ENCODE data around the gene ENTPD2. TPM values are rescaled to one million over a fixed set of nuclear protein-coding genes. Genes with fewer than 3 reads are reported as not detected.

The ENTPD2 gene
- total RNA-seq, 1 experiment from 2014 or later, result 32.5 TPM

GRCh38 chr9:137079401-137079787 lies 25.5 kb upstream of the ENTPD2 start:
- Histone ChIP-seq H3K4me2 (ENCODE audit: low read length) (no peak overlapping the region), H2AFZ (ENCODE audit: low read depth, low read length, poor library complexity, severe bottlenecking) (no peak overlapping the region), H3K9me3 (ENCODE audit: control insufficient read depth in 1 of 2, insufficient read depth in 1 of 2, low read depth in 1 of 2, low read length in 2 of 2) (no peaks in the 10 kb centered on the region), H3K4me3 (replicated peaks in 1 of 2; ENCODE audit: low read depth in 1 of 2, low read length in 2 of 2) (no peak overlapping the region), H3K36me3 (ENCODE audit: control insufficient read depth in 1 of 2, insufficient read depth in 2 of 2, low read length in 2 of 2) (peaks cover 0 to 8% of the 10 kb centered on the region in 2 experiments; a peak in 1 of 4 replicates), H4K20me1 (ENCODE audit: insufficient read depth) (no peaks in the 10 kb centered on the region), H3K27ac (ENCODE audit: low read depth, low read length) (peak overlapping the region; percentile 22; the same call in 1 of the 2 replicates), H3K9ac (ENCODE audit: low read length) (no peak overlapping the region), H3K9me2 (ENCODE audit: insufficient read depth) (no peaks in the 10 kb centered on the region), H3K4me1 (ENCODE audit: control insufficient read depth in 1 of 2, insufficient read depth in 2 of 2, low read length in 2 of 2) (peaks cover 28 to 52% of the 10 kb centered on the region in 2 experiments), H3K27me3 (ENCODE audit: insufficient read depth, low read length) (no peaks in the 10 kb centered on the region), H3K79me2 (ENCODE audit: insufficient read depth, low read length) (peaks cover 4% of the 10 kb centered on the region; the same call in 1 of the 2 replicates)
- POLR2A ChIA-PET, result no interaction called here
- no TSS peak for BruUV-seq (replicated peaks)
- TF ChIP-seq TCF7L2 (IDR thresholded peaks at IDR 0.05; ENCODE audit: borderline replicate concordance, extremely low read depth, insufficient read depth, insufficient read length) (no peak), EZH2phosphoT487 (IDR thresholded peaks at IDR 0.05; ENCODE audit: borderline replicate concordance) (no peak), ELF1 (IDR thresholded peaks at IDR 0.05; ENCODE audit: borderline replicate concordance, low read depth) (no peak), POLR2A (IDR thresholded peaks at IDR 0.05; ENCODE audit: borderline replicate concordance, extremely low read depth, insufficient read depth, insufficient read length) (no peak), SIN3A (IDR thresholded peaks at IDR 0.05; ENCODE audit: low read depth) (no peak), SP1 (IDR thresholded peaks at IDR 0.05; ENCODE audit: low read depth) (no peak), JUND (IDR thresholded peaks at IDR 0.05) (no peak), FOSL1 (IDR thresholded peaks at IDR 0.05; ENCODE audit: low read depth) (no peak), RAD21 (IDR thresholded peaks at IDR 0.05; ENCODE audit: low read depth) (no peak), CEBPB (IDR thresholded peaks at IDR 0.05; ENCODE audit: low read depth) (no peak), ZBTB33 (IDR thresholded peaks at IDR 0.05; ENCODE audit: extremely low read depth, insufficient replicate concordance, low read length) (no peak), CTCF (IDR thresholded peaks at IDR 0.05 in 2 of 3, conservative IDR thresholded peaks at IDR 0.05 in 1 of 3; ENCODE audit: borderline replicate concordance in 1 of 3, insufficient read depth in 1 of 3, low read depth in 2 of 3, low read length in 2 of 3) (no peak), POLR2AphosphoS5 (IDR thresholded peaks at IDR 0.05; ENCODE audit: low read depth, low read length) (no peak), ATF3 (IDR thresholded peaks at IDR 0.05) (no peak), ZFX (IDR thresholded peaks at IDR 0.05) (no peak), MAX (IDR thresholded peaks at IDR 0.05) (no peak), CBX3 (IDR thresholded peaks at IDR 0.05; ENCODE audit: low read depth) (no peak), REST (IDR thresholded peaks at IDR 0.05; ENCODE audit: low read depth) (no peak)
- RAD21 ChIA-PET (ENCODE audit: low non-redundant PET in 1 of 2, low total read pairs in 2 of 2, uncharacterized antibody in 2 of 2, unreplicated experiment in 2 of 2), result no interaction called here
- intact Hi-C loops (cut with micrococcal nuclease), result no loop called here
- no peak for DNase-seq (ENCODE audit: low read depth, low spot score)
- no peak for ATAC-seq
- CTCF ChIA-PET, result interaction anchor here (1.1 kb wide), 1 partner anchor 11 kb away, joined by 6 read pairs; no protein-coding TSS in a partner anchor

All from HCT116 (cell line).